Embryonic facial prominence (tissue), 1 donor: ENCODE data around the gene EIF4A3.

Experiments used
- DNase-seq: peaks from one replicate; pipeline ENCODE4 v3.0.0-alpha.2; 2016; ENCODE audit errors: extremely low spot score

The EIF4A3 gene

DNA sequence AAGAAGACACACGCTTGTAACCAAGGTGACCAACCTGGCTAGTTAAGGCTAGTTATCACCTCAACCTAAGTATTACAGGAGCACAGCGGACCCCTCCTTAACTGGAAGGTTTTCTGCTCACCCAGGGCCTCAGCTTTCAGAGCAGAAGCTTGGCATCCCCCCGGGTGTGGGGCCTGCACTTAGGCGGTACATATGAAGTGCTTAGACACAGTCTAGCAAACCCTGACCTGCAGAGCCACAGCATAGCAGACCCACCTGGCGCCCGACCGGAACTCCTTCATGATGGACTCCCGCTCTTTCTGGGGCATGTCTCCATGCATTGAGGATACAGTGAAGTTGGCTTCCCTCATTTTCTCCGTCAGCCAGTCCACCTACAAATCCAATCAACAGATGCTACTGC, 9.8 kb downstream of the EIF4A3 start:
- DNase-seq: no peak

DNA sequence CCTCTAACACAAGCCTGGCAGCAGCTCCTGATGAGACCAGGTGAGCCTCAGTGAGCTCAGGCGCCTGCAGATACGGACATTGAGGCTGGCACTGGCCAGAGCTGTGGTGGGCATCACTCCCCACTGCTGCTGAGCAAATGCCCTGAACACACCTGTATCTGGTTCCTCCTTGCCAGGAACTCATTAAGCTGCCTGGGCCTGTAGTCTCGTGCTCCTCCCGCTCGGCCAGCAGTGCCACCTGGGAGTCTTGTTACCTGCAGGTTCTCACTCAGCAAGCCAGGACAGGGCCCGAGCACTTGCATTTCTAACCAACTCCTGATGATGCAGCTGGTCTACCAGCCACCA, 13.3 kb downstream of the EIF4A3 start:
- DNase-seq: no peak

GRCh38 chr17:80132906-80133625, 13.9 kb downstream of the EIF4A3 start:
- no peak for DNase-seq

DNA sequence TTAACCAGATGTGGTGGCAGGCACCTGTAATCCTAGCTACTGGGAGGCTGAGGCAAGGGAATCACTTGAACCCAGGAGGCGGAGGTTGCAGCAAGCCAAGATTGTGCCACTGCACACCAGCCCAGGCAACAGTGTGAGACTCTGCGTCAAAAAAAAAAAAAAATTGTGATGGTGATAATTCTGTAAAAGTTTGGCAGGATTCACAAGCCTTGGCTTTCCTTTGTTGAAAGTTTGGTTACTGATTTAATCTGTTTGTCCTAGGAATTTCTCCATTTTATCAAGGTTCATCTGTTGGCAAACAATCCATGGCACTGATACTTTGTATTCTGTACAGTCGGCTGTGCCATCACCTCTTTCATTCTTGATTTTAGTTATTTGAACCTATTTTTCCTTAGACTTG, 15.9 kb downstream of the EIF4A3 start:
- DNase-seq: no peak

DNA sequence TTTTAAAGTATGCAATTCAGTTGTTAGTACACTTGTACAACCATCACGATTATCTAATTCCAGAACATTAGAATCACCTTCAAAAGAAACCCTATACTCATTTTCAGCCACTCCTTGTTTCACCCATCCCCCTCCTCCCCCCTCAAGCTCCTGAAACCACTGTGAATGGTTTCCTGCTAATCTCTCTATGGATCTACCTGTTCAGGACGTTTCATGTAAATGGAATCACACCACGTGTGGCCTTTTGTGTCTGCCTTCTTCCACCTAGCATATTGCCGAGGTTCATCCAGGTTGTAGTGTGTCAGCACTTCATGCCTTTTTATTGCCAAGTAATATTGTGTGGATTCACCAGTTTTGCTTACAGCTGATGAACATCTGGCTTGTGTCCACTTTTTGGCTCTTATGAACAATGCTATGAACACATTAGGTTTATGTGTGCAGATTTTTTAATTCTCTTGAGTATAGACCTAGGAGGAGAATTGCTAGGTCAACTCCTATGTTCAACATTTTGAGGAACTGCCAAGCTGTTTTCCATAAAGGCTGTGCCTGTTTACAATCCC, 17.8 kb downstream of the EIF4A3 start:
- no peak for DNase-seq

DNA sequence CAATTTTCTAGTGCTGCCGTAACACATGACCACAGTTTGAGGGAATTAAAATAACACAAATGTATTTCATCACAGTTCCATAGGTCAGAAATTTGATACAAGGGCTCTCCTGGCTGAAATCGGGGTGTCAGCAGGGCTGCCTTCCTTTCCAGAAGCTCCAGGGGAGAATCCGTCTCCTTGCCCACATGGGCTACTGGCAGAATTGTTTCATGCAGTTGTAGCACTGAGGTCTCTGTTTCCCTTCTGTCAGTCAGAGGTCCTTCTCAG, 20.5 kb downstream of the EIF4A3 start:
- DNase-seq: no peak

DNA sequence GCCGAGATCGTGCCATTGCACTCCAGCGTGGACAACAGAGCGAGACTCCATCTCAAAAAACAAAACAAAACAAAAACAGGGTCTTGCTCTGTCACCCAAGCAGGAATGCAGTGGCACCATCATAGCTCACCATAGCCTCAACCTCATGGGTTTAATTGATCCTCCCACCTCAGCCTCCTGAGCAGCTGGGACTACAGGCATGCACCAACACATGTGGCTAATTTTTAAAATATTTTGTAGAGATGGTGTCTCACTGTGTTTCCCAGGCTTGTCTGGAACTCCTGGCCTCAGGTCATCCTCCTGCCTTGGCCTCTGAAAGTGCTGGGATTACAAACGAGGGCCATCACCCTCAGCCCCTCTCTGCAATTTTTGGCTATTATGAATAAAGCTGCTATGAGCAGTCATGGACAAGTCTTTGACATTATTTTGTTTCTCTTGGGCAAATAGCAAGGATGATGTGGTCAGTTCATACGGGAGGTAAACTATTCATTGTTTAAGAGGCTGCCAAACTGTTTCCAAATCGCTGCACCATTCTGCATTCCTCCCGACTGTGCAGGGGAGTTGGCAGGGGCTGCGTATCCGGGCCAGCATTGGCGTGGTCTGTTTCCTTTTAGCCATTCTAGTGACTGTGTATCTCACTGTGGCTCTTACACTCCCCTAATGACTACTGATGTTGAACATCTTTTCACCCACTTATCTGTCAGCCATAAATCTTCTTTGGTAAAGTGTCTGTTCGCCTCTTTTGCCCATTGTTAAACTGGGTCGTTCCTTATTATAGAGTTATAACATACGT, 21.1 kb downstream of the EIF4A3 start:
- no peak for DNase-seq

- DNase-seq: no peak
These were observed 22.5 kb downstream of the EIF4A3 start for GRCh38 chr17:80124351-80124981.

DNA sequence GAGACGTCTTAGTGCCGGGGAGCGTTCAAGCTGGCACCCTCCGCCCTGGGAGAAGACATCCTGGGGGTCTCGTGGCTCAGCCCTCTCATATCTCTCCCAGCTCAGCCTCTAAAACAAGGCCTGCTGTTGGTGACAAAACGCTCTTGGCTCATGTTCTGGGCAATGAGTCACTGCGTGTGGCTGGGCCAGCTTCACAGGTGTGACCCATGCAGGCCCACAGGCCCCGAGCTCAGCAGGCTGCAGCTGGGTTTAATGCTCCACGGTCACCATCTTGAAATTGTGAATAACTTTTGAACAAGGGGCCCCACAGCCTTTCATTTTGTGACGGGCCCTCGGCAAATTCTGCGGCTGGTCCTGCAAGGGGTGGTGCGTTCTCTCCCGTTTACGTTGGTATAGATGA, 23.1 kb downstream of the EIF4A3 start:
- DNase-seq: no peak

DNA sequence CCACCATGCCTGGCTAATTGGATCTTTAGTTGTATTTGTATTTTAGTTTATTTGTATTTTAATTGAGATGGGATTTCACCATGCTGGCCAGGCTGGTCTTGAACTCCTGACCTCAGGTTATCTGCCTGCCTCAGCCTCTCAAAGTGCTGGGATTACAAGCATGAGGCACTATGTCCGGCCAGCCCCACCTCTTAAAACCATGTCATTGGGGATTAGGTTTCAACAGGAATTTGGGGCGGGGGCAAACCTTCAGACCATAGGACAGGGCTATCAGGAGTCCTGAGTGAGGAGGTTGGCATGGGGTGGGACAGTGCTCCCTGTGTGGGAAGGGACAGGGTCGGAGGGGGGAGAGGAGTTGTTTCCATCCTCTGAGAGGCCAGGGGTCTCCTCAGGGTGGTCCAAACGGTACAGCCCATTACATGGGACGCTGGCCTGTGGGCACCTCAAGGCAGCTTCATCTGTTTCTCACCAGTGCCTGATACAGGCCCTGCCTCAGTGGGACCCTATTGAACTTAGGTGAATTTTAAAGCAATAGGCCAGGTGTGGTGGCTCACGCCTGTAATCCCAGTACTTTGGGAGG, 23.9 kb downstream of the EIF4A3 start:
- no peak for DNase-seq

- DNase-seq: no peak
These were observed 24.8 kb downstream of the EIF4A3 start for GRCh38 chr17:80122026-80122575.

- DNase-seq: no peak
These were observed 27.1 kb downstream of the EIF4A3 start for GRCh38 chr17:80119839-80120238.

GRCh38 chr17:80119271-80119791, 27.6 kb downstream of the EIF4A3 start:
- DNase-seq: no peak

GRCh38 chr17:80118601-80119270, 28.2 kb downstream of the EIF4A3 start:
- DNase-seq: no peak

DNA sequence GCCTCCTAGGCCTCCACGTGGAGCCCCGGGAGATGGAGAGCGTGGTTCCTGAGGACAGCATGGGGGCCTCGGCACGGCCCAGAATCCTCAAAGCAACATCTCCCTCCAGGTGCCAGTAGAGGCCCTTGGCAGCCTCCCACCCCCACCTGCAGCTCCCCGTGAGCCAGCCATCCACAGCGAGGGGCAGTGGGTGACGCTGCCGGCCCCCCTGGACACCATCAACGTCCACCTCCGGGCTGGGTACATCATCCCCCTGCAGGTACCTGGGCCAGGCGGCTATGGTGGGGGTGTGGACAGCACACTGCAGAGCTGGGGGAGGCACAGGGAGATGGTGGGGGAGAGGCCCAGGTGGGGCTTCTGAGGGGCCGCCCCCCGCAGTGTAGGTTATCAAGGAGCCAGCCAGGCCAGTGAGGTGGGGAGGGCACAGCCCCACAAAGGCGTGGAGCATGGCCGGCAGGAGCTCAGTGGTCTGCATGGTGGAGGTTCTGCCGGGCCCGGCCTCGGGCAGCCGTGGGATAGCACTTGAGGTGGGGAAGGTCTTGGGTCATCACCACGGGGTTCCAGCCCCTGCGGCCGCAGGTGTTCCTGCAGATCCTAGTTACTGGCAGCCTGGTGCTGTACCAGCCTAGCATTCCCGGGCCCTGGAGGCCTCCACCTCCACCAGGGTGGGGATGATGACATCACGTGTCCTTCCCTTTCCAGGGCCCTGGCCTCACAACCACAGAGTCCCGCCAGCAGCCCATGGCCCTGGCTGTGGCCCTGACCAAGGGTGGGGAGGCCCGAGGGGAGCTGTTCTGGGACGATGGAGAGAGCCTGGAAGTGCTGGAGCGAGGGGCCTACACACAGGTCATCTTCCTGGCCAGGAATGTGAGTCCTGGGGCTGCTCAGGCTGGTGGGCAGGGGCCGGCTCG, 29.2 kb downstream of the EIF4A3 start:
- no peak for DNase-seq

- DNase-seq: no peak
These were observed 30.0 kb downstream of the EIF4A3 start for GRCh38 chr17:80116921-80117380.

DNA sequence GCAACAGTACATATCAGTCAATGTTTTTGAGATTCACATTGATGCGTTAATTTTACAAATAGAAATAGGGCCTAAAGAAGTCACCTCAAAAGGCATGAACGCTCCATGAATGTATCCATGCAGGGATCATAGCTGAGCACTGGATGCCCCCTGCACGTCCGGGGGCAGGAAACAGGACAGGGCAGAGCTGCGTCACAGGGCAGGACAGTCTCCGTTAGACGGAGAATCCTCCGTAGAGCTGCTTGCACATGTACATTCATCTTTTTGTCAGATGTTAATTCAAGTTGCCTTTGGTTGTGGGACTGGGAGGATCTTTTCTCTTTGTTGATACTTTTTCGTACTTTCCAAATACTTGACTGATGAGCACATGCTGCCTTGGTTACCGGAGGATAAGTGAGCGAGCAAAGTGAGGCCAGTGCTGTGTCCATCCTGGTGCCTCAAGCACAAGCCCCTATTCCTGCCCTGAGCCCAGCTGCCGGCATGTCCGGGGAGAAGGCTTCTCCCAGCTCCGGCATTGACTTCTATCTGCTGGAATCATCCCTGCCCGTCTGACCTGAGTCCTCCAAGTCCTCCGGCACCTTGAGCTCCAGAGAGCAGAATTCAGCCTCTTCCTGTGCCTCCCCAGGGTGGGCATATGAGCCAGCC, 30.5 kb downstream of the EIF4A3 start:
- DNase-seq: no peak

DNA sequence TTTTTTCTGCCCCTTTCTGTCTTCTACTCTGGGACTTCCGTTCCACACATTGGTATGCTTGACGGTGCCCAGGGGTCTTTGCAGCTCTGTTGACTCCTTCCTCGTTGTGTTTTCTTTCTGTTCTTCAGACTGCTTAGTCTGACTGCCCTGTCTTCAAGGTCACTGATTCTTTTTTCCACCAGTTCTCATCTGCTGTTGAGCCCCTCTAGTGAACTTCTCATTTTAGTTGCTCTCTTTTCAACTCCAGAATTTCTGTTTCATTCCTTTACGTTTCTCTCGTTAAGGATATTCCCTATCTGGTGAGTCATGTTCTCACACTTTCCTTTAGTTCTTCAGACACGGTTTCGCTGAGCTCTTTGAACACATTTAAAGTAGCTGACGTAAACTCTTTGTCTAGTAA, 31.8 kb downstream of the EIF4A3 start:
- DNase-seq: no peak

GRCh38 chr17:80114758-80115157, 32.2 kb downstream of the EIF4A3 start:
- DNase-seq: no peak

DNA sequence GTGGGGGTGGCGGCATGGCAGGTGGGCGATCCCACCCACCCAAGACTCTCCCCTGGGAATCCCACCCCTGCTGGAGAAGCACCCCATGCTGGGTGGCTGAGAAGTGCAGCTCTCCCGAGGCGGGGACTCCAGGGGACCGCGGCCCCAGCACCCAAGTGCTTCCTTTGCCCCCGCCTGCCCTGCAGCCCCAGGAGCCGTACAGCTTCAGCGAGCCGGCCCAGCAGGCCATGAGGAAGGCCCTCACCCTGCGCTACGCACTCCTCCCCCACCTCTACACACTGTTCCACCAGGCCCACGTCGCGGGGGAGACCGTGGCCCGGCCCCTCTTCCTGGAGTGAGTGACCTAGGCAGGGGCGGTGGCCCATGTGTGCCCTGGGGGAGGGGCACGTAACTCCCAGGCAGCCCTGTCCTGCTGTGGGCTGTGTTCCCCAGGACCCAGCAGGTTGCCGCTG, 33.9 kb downstream of the EIF4A3 start:
- DNase-seq: no peak
